Ishikawa (cell line): ENCODE data around the gene IGFL1.

Experiments used
- CEBPB ChIP-seq: IDR thresholded peaks from 2 replicates; pipeline ENCODE4 v1.6.1; 2012
- CREB1 ChIP-seq: IDR thresholded peaks from 2 replicates; pipeline ENCODE4 v1.6.1; 2012; ENCODE audit warnings: low read depth
- EGR1 ChIP-seq: IDR thresholded peaks from 2 replicates; pipeline ENCODE4 v1.6.1; 2012
- EP300 ChIP-seq: IDR thresholded peaks from 2 replicates; pipeline ENCODE4 v1.6.1; 2012; ENCODE audit warnings: borderline replicate concordance
- FOXM1 ChIP-seq: IDR thresholded peaks from 2 replicates; pipeline ENCODE4 v1.6.1; 2012; ENCODE audit warnings: low read depth, borderline replicate concordance
- NFIC ChIP-seq: IDR thresholded peaks from 2 replicates; pipeline ENCODE4 v1.6.1; 2012
- RAD21 ChIP-seq: IDR thresholded peaks from 2 replicates; pipeline ENCODE4 v1.6.1; 2012; ENCODE audit warnings: low read depth
- TAF1 ChIP-seq: IDR thresholded peaks from 2 replicates; pipeline ENCODE4 v1.6.1; 2012; ENCODE audit warnings: low read depth, mild to moderate bottlenecking
- TCF12 ChIP-seq: IDR thresholded peaks from 2 replicates; pipeline ENCODE4 v1.6.1; 2012; ENCODE audit warnings: low read depth
- TEAD4 ChIP-seq: IDR thresholded peaks from 2 replicates; pipeline ENCODE4 v1.6.1; 2012
- YY1 ChIP-seq: IDR thresholded peaks from 2 replicates; pipeline ENCODE4 v1.6.1; 2012; ENCODE audit warnings: low read depth
- TF ChIP-seq, protein P1 (sequence below): IDR thresholded peaks from 2 replicates; pipeline ENCODE4 v1.6.1; 2012
- TF ChIP-seq, protein P2 (sequence below): IDR thresholded peaks from 2 replicates; pipeline ENCODE4 v1.6.1; 2012; ENCODE audit warnings: low read depth, mild to moderate bottlenecking
- TF ChIP-seq, protein P3 (sequence below): IDR thresholded peaks from 2 replicates; pipeline ENCODE4 v1.6.1; 2012

DNA sequence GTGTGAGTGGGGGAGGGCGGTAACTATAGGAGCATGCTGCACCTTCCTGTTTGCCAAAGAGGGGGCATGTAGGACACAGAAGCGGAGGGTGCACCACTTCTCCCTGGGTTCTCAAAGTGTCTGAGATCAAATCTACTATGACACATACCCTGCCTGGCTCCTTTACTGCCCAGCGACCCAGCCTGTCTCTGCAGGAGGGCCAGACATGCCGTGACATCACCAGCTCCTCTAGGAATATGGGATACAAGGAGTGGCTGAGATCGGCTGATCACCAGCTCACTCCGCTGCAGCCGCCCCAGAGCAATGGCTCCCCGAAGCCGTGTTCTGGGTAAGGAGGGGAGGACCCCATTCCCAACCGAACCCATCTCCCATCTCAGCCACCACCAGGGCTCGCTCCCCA lies 16.4 kb upstream of the IGFL1 start:
- no peak for TF ChIP-seq RAD21
- TF ChIP-seq, protein P1, sequence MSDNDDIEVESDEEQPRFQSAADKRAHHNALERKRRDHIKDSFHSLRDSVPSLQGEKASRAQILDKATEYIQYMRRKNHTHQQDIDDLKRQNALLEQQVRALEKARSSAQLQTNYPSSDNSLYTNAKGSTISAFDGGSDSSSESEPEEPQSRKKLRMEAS = no peak
- TF ChIP-seq CEBPB = no peak
- no peak for TF ChIP-seq CREB1
- TF ChIP-seq, protein P2, sequence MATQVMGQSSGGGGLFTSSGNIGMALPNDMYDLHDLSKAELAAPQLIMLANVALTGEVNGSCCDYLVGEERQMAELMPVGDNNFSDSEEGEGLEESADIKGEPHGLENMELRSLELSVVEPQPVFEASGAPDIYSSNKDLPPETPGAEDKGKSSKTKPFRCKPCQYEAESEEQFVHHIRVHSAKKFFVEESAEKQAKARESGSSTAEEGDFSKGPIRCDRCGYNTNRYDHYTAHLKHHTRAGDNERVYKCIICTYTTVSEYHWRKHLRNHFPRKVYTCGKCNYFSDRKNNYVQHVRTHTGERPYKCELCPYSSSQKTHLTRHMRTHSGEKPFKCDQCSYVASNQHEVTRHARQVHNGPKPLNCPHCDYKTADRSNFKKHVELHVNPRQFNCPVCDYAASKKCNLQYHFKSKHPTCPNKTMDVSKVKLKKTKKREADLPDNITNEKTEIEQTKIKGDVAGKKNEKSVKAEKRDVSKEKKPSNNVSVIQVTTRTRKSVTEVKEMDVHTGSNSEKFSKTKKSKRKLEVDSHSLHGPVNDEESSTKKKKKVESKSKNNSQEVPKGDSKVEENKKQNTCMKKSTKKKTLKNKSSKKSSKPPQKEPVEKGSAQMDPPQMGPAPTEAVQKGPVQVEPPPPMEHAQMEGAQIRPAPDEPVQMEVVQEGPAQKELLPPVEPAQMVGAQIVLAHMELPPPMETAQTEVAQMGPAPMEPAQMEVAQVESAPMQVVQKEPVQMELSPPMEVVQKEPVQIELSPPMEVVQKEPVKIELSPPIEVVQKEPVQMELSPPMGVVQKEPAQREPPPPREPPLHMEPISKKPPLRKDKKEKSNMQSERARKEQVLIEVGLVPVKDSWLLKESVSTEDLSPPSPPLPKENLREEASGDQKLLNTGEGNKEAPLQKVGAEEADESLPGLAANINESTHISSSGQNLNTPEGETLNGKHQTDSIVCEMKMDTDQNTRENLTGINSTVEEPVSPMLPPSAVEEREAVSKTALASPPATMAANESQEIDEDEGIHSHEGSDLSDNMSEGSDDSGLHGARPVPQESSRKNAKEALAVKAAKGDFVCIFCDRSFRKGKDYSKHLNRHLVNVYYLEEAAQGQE = no peak
- TF ChIP-seq EP300 = no peak
- TF ChIP-seq EGR1 = no peak
- no peak for TF ChIP-seq FOXM1
- TF ChIP-seq, protein P3, sequence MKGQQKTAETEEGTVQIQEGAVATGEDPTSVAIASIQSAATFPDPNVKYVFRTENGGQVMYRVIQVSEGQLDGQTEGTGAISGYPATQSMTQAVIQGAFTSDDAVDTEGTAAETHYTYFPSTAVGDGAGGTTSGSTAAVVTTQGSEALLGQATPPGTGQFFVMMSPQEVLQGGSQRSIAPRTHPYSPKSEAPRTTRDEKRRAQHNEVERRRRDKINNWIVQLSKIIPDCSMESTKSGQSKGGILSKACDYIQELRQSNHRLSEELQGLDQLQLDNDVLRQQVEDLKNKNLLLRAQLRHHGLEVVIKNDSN = no peak
- TF ChIP-seq NFIC = no peak
- TF ChIP-seq TCF12 = no peak
- no peak for TF ChIP-seq TEAD4
- no peak for TF ChIP-seq YY1
- TF ChIP-seq TAF1 = no peak
